Epidermal melanocyte (primary cell): ENCODE results near the gene NPAS2.

Experiments
- DNase-seq: peaks from one replicate; pipeline ENCODE4 v3.0.0; 2011; ENCODE audit warnings: low spot score; ENCODE audit not compliant: insufficient read length

The NPAS2 gene

DNA sequence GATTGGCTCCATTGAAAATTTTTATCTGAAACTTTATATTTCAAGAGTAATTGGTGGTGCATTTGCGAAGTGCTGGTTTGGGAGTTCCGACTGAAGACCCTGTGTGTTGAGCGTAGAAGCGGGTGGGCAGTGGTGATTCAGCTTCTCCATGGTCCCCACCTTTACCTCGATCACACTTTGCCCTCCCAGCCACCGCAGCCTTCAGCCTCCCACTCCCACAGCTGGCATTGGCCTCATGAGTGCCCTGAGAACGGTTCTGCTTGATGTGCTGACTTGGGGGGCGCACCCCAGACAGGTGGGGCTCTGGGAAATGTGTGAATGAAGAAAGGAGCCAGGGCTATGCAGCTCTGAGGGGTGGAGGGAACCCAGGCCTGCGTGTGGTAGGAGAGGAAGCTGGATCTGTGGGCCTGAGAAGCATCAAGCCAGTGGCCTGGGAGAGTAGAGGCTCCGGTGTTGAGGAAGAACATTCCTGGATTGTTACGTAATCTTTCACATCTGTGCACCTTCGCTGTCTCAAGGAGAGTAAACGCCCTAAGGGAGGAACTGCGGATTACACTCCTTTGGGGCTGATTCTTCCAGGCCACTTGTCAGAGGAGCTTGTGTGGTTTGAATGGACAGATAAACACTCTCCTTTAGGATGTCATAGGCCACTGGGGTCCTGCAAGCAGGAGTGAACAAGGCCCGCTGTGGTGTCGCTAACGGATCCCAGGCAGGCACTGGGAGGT, 83.8 kb downstream of the NPAS2 start:
- DNase-seq = no peak

DNA sequence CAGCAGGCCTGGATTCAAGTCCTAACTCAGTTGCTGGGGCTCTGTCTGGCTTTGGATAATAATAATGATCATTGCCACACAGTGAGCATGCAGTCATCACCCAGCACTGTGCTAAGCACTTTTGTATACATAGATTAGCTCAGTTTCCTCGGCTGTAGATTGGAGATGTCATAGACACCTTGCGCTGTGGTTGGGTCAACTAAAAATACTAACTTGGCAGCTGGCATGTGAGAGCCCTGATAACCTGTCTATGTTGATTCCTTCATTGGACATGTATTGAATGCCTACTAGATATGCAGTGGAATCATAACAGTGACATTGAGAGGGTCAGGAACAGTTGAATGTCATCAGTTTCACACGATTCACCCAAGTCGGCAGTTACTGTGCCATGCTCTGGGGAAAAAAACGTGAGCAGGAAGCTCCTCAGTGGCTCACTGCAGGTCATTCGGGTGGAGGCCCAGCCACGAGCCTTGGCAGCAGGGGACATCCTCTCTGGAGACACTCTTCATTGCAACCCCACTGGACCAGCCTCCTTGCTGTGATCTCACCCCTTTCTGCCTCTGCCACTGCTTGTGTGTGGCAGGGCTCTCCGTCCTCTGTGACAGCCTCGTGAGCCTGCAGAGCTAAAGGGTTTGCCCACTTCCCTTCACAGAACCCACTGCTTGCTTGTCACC, 85.3 kb downstream of the NPAS2 start:
- no peak for DNase-seq

DNA sequence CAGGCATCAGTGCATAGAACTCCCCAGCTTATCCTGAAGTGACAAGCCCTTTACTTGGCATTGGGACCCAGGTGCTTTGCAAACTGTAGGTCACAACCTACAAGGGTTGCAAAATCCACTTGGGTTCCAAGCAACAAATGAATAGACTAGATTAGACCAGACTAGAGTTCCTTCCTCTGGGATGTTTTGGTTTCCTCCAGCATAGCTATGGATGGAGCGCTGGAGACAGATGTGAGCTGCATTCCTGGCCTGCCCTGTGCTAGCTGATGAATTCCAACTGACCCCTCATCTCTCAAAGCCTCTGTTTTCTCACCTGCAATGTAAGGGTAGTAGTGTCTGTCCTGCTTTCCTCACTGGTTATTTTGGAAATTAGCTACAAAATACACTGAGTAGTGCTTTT, 86.2 kb downstream of the NPAS2 start:
- no peak for DNase-seq

DNA sequence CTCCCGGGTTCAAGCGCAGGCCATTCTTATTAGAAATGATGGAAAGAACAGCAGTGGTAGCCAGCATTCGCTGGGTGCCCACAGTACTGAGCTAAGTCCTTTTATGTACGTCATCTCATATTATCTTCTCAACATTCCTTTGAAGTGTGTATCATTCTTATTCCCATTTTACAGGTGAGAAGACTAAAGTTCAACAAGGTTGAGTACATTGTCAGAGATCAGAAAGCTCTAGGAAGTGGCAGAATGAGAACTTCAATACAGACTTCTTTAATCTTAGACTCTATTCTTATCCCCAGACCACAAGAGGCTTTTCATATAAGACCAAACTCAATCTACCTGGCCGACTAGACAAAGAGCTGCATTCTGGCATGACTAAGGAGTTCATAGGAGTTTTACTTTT, 86.7 kb downstream of the NPAS2 start:
- no peak for DNase-seq

DNA sequence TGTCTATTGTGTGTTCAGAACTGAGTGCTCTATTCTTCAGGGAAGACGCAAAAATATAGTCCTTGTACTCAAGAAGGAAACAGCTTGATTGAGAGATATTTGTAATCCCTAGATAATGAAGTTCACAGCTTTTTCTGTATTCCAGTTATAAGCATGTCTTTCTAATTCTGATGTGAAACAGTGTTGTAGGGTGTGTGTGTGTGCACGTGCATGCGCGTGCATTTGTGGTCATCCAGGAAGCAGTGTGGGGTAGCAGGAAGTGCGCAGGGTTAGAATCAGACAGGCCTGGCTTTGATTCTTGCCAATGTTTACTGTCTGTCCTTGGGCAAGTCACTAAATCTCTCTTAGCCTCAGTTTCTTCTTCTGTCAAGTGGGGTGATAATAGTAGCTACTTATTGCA, 87.9 kb downstream of the NPAS2 start:
- DNase-seq = no peak

DNA sequence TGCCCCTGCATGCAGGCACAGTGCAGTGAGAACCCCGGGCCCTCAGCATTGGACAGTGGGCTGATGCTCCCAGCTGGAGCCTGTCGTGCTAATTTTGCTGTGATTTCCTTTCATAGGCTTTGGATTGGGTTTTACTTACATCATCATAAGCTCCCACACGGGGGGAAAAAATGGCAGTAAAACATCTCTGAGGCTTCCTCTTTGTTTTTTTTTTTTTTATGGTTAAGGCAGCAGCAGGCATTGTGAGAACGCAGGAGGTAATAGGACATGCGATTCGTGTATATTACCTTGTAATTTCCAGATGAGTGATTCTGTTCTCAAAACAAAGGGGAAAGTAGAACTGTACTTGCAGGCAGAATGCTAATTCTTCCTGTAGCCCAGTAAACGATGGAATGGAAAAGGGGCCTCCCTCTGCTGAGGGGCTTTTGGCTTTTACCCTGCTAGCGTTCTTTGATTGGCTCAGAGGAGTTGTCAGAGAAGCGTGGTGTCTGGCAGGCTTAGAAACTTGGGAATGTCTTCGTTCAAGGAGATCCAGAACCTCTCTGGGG, 89.7 kb downstream of the NPAS2 start:
- no peak for DNase-seq

DNA sequence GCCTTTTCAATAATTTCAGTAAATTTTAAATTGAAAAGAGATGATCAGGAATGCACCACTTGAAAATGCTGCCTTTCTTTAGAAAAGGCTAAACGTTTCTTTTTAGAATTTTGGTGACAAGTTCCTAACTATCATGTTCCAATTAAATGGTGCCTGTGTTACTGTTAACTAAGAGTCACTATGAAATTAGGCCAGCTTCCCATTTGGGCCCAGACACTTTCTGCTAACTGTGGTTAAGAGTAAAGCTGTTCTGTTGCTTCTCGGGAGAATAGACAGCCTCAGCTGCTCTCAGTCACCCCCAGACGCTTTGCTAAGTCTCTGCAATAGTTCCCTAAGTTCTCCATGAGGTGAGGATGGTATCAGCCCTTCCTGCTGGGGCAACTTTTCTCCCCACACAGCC, 90.2 kb downstream of the NPAS2 start:
- DNase-seq = no peak

DNA sequence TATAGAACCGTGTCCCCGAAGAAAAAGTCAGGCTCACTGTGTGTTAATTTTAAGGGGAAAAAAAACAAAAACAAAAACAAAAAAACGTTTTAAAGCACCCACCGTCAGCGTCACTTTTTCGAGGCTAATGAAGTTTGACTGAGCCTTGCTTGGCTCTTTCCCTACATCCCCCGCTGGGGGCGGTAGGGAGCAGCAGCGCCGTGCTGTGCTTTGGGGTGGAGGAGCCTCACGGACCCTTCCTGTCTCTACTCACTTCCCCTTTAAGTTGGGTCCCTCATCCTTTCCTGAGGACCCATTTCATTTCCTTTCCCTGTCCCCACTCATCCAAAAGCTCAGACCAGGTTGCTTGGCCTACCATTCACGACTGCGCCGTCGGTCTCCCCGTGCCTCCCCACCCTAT, 99.4 kb downstream of the NPAS2 start:
- no peak for DNase-seq

DNA sequence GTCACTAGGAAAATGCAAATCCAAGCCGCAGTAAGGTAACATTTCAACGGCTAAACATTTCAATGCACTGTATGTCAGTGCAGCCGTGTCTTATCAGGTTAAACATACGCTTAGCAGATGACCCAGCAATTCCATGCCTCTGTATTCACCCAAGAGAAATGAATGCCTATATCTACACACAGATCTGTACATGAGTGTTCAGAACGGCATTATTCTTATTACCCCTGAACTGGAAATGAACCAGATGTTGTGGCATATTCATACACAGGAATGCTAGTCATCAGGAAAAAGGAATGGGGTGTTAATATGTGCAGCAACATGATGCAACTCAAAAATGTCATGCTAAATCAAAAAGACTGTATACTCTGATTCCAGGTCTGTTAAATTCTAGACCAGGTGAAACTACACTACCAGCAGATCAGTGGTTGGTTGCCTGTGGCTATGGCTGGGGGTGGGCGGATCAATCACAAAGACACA, 101.8 kb downstream of the NPAS2 start:
- no peak for DNase-seq

DNA sequence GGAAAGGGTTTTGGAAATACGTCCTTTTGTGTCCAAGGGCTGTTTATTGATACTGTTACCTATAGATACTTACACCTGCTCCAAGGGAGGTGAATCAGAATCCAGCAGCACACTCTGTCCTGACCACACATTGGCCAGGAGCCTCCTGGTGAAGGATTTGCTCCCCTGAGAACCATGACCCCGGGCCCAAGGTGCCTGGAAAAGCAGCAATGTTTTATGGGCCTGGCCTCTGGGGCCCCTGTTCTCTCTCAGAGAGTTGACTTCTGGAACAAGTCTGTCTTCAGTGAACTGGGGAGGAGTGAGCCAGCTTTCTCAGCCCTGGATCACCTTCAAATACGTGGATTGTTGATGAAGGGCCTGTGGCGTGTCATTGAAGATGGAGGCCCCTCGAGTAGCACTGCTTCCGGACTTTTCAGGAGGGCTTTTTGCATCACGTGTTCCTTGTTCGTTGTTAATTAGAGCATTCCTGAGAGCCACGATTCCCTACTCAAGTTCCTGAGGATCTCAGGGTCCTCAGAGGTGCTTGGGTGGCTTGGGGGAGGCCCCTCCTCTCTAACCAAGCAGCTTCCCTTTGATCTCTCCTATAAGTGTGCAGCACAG, 103.6 kb downstream of the NPAS2 start:
- no peak for DNase-seq

DNA sequence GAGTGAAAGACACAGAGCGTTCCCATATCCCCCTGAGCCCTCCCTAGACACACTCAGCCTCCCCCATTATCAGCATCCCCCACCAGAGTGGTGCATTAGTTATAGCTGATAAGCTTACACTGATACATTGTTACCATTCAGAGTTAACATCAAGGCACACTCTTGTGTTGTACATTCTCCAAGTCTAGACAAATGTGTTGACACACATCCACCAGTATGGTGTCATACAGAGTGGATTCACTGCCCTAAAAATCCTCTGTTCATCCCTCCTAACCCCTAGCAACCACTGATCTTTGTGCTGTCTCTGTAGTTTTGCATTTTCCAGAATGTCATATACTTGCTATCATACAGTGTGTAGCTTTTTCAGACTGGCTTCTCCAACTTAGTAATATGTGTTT, 104.2 kb downstream of the NPAS2 start:
- DNase-seq = no peak

DNA sequence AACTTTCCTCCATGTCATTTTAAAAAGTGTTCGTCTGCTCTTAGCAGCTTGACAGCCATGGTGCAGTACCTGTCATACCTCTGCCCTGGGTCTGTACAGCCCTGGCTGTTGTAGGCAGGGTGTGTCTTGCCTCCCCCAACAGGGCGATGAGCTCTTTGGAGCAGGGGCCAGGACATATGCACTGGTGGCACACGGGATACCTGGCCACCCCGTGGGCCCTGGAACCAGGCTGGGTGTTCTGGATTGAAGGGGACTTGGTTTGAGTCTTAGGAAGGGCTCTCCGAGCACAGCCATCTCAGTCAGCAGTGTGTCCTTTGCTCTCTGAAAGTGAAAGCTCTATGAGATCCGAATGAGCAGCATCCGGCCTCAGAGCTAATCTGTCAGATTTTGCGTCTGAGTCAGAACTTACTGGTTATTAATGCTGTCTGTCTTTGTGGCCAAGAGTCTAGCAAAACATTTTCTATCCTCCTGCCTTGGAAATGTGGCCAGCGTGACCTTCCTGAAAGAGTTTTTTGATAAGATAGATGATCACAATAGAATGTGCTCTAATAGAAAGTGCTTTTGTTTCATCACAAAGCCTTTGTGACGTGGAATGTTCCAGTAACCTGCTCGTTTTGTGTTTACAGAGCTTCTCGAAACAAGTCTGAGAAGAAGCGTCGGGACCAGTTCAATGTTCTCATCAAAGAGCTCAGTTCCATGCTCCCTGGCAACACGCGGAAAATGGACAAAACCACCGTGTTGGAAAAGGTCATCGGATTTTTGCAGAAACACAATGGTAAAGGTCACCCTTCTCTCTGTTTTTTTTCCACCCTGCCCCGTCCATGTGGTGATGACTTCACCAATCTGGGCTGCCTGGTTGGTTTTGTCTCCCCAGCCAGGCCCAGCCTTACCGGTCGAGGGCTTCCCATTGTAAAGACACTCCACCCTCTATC, 104.8 kb downstream of the NPAS2 start:
- no peak for DNase-seq

DNA sequence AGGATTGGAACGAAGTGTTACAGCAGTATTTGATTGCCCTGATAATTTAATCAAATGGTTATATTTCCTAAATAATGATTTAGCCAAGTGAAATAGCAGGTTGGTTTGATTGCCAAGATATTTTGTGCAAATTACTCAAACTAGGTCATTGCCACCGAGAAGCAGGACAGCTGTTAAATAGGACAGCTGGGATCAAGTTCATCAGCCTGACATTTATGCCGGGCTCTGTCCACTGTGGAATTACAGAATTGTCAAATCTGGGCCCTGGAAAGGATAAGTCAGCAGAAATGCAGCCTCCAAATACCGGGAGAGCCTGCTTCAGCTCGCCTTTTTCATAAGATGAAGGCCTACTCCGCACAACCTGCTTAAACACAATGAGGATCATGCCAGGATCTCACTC, 108.3 kb downstream of the NPAS2 start:
- DNase-seq = no peak

DNA sequence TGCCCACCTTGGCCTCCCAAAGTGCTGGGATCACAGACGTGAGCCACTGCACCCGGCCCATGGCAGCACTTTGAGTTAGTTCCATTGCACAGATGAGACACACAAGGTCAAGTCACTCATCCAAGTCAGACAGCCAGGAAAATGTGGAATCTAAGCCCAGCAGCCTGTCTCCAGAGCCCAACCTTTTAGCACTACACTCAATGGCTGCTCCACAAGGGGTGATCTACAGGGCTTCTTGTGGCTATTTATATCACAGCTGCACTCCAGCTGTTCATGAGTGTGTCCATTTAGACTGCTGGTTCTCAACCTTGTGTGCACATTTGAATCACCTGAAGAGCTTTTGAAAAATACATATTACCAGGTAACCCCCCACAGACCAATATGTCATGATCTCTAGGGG, 109.2 kb downstream of the NPAS2 start:
- no peak for DNase-seq

DNA sequence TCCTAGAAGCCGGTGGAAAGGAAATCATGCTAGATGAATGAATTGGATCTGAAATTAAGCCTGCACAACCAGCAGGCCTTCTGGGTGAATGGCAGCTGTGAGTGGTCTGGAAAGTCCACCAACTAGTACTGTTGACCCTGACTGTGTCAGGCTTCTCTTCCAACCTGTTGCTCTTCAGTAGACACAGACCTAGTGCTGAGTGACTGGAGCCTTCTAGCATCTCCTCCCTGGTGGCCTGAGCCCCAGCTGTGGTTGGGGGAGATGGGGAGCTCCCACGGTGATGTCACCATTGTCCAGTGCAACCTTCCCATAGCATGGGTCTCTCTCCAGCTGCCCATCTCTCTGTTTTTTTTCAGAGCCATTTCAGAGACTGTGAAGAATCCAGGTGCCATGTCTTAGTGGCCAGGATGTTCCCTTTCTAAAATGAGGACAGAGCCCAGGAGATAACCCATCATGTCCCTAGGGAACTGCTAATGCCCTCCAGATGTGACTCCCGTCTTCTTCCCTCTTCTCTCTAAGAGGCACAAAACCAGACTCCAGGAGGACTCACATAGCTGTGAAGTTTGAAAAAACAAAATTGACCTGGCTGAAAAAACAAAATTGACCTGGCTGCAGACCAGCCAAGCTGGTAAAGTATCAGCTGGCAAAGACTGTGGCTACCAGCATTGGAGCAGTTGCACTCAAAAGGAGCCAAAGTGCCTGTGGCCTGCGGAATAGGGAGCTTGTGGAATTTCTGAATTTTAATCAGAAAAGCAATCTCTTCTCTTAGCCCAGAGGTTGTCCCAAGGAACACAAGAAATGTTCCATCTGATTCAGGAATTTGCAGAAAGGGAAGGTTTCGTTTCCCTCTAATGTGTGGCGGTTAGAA, 114.8 kb downstream of the NPAS2 start:
- no peak for DNase-seq

DNA sequence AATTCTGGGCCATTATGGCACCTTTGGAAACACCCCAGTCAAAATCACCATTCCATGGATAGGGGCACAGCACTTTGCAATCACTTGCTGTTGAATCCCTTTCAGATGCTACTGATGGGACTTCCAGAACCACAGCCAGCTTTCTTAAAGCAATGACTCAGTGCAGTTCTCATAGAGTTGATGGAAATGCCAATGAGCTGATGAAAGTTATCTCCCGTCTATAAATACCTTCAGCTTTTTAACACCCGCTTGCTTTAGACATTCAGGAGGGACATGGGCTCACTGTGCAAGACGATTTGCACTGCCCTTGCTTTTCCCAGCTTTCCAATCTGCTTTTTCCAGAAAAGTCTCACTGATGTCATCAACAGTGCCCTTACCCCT, 115.4 kb downstream of the NPAS2 start:
- no peak for DNase-seq

DNA sequence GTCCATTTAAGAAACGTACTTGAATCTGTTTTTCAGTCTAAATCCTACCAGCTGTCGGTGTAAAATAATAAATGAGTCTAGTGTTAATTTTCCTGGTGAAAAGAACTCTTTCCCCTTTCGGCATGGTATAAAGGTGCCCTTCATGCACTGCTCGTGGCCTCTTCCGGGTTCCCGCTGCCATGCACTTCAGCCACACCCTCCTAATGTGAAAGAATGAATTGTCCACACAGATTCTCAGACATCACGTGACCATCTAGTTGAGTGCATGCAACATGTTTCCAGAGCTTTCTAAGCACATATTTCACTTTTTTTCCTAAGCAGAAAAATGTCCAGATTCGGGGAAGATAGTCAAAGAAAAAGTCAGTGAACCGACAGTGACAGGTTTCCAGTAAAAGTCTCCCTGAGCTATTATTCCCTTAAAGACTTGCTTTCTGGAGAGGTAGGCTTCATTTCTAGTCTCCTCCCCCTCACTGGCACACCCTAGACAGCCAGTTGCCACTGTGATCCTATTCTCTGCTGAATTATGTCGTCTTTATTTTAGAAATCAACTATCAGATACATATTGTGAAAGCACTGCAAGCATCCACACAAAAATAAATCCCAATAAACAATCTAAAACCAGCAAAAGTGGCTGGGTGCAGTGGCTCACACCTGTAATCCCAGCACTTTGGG, 116.3 kb downstream of the NPAS2 start:
- peak; percentile 30 for DNase-seq

DNA sequence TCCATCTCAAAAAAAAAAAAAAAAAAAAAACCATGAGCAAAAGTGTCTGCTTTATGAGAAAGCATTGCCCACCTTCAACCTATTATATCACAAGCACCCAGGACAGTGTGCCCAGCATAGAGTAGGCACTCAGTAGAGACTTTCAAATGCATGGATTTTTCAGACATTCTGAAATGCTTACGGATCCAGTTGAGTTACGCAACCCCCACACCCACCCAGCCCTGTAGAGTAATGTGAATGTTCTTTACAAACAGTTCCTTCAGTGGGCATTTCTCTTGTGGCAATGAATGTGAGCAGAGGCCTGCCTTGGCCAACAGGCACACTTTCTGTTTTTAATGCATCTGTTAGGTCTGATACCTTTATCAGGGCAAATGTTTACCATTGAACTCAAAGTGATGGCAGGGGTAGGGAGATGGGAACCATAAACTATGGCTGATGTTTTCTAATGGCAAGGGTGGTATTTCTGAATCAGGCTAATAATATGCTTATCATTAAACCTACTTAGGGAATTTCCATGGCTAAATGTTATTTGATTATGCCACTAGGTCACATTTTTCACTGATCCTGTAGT, 117.1 kb downstream of the NPAS2 start:
- no peak for DNase-seq
